GM19372 (cell line): ENCODE data around the gene SLC25A48.

Experiments used
- ATAC-seq: cut with Tn5 transposase; IDR thresholded peaks from one replicate; pipeline ENCODE4 v1.9.1; 2021; ENCODE audit warnings: mild to moderate bottlenecking, low read depth, moderate library complexity; ENCODE audit not compliant: unreplicated experiment

SLC25A48 gene

GRCh38 chr5:135879591-135879990, 45.1 kb downstream of the SLC25A48 start:
- no peak for ATAC-seq

GRCh38 chr5:135880278-135880677, 45.8 kb downstream of the SLC25A48 start:
- no peak for ATAC-seq

- no peak for ATAC-seq
These were observed 46.3 kb downstream of the SLC25A48 start for GRCh38 chr5:135880801-135881200.

GRCh38 chr5:135881244-135881643, 46.8 kb downstream of the SLC25A48 start:
- no peak for ATAC-seq

GRCh38 chr5:135881819-135882218, 47.4 kb downstream of the SLC25A48 start:
- no peak for ATAC-seq

GRCh38 chr5:135883026-135883425, 48.6 kb downstream of the SLC25A48 start:
- no peak for ATAC-seq

- no peak for ATAC-seq
These were observed 49.0 kb downstream of the SLC25A48 start for GRCh38 chr5:135883441-135883840.

- no peak for ATAC-seq
These were observed 50.6 kb downstream of the SLC25A48 start for GRCh38 chr5:135885031-135885430.

- ATAC-seq: no peak
These were observed 51.7 kb downstream of the SLC25A48 start for GRCh38 chr5:135886136-135886535.

GRCh38 chr5:135887447-135887864, 53.0 kb downstream of the SLC25A48 start:
- peak; percentile 94 for ATAC-seq

- no peak for ATAC-seq
These were observed 53.6 kb downstream of the SLC25A48 start for GRCh38 chr5:135887881-135888614.

- ATAC-seq: no peak
These were observed 55.8 kb downstream of the SLC25A48 start for GRCh38 chr5:135890296-135890695.

- peak; percentile 41 for ATAC-seq
These were observed 56.4 kb downstream of the SLC25A48 start for GRCh38 chr5:135890867-135891266.

GRCh38 chr5:135891268-135891667, 56.8 kb downstream of the SLC25A48 start:
- ATAC-seq: no peak

GRCh38 chr5:135891791-135892190, 57.3 kb downstream of the SLC25A48 start:
- ATAC-seq: no peak

GRCh38 chr5:135894276-135894675, 59.8 kb downstream of the SLC25A48 start:
- ATAC-seq: no peak

GRCh38 chr5:135894789-135895188, 60.3 kb downstream of the SLC25A48 start:
- ATAC-seq: no peak

GRCh38 chr5:135895474-135896006, 61.1 kb downstream of the SLC25A48 start, which contains the start of gene IL9:
Gene IL9 (minus strand): TSS chr5:135895841. CDS start chr5:135895816, 25 bp downstream.
- ATAC-seq: no peak

- ATAC-seq: no peak
These were observed 64.2 kb downstream of the SLC25A48 start for GRCh38 chr5:135898651-135899050.

GRCh38 chr5:135900276-135900675, 65.8 kb downstream of the SLC25A48 start:
- no peak for ATAC-seq

- no peak for ATAC-seq
These were observed 67.2 kb downstream of the SLC25A48 start for GRCh38 chr5:135901633-135902032.

- no peak for ATAC-seq
These were observed 70.7 kb downstream of the SLC25A48 start for GRCh38 chr5:135905144-135905543.
